ENCODE data around the gene DGKG.

DNA sequence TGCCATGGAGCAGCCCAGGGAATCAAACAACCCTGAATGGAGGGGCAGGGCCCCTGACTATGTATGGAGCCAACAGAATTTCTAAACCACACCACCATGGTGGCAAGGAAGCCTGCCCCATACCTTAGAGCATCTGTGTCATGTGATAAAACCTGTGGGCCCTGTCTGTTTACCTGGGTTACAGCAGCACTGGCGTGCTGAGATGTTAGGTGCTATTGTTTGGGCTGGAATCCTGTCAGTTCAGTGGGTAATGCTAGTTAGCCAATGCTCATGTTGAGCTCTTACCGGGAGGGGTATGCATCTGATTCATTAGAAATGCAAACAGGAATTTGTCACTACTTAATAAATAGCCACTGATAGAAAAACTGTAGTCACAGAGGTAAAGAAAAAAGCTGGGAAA lies 189.7 kb downstream of the DGKG start:
- TF ChIP-seq CTCF (IDR thresholded peaks at IDR 0.05) = no peak
- no peak for TF ChIP-seq POLR2A (IDR thresholded peaks at IDR 0.05)

All from Peyer's patch (tissue), 4 donors.